WERI-Rb-1 (cell line): ENCODE measurements around the gene MECP2.

Source experiments
- DNase-seq: peaks from one replicate; pipeline ENCODE4 v3.0.0-alpha.2; 2020
- H3K27ac ChIP-seq: fragments of 250-450 bp; sonication (Bioruptor Pico); 2 replicates; pipeline ENCODE4 v1.5.1; 2020; ENCODE audit warnings: mild to moderate bottlenecking, moderate library complexity
- H3K27me3 ChIP-seq: fragments of 250-450 bp; sonication (Bioruptor Pico); 2 replicates; pipeline ENCODE4 v1.5.1; 2021; ENCODE audit warnings: mild to moderate bottlenecking, low read depth, moderate library complexity; ENCODE audit not compliant: insufficient read depth, severe bottlenecking
- H3K36me3 ChIP-seq: fragments of 250-450 bp; sonication (Bioruptor Pico); 2 replicates; pipeline ENCODE4 v1.5.1; 2020; ENCODE audit warnings: mild to moderate bottlenecking, moderate library complexity
- H3K4me3 ChIP-seq: 2 replicates; pipeline ENCODE4 v1.5.1; 2011; ENCODE audit warnings: low read depth, mild to moderate bottlenecking, control low read depth, low read length
- H3K9me3 ChIP-seq: fragments of 250-450 bp; sonication (Bioruptor Pico); 2 replicates; pipeline ENCODE4 v1.5.1; 2021; ENCODE audit warnings: mild to moderate bottlenecking, moderate library complexity; ENCODE audit not compliant: severe bottlenecking
- CTCF ChIP-seq: IDR thresholded peaks from 2 replicates; pipeline ENCODE4 v1.5.1; 2011; ENCODE audit warnings: low read depth, mild to moderate bottlenecking, control low read depth, inconsistent platforms, low read length

Gene MECP2

GRCh38 chrX:154058214-154058997 is 39.1 kb downstream of the MECP2 start:
- no peaks in the 10 kb centered on the region for H3K27me3 ChIP-seq
- no peak for DNase-seq
- H3K9me3 ChIP-seq = no peaks in the 10 kb centered on the region
- H3K36me3 ChIP-seq = peaks cover 37% of the 10 kb centered on the region
- no peak overlapping the region for H3K27ac ChIP-seq
- no peak overlapping the region for H3K4me3 ChIP-seq
- no peak for TF ChIP-seq CTCF

DNA sequence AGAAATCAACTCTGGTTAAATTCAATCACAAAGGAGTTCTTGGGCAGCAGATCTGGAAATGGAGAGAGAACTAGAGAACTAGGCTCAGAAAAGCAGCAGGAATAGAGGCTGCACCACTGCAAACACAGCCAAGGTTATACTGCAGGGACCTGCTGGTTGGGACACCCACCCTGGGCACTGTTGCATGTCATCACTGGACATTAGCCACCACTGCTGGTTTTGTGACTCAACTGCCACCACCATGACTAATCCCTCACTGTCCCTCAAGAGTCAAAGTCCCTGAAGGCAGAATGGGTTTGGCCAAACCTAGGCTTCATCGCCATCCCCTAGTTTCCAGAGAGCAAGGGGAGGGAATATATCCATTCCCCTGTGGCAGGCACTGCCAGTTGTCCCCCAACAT is 39.7 kb downstream of the MECP2 start:
- no peak for TF ChIP-seq CTCF
- Histone ChIP-seq H3K27me3 (no peaks in the 10 kb centered on the region), H3K4me3 (no peak overlapping the region), H3K9me3 (no peaks in the 10 kb centered on the region), H3K36me3 (peaks cover 41% of the 10 kb centered on the region), H3K27ac (no peak overlapping the region)
- DNase-seq = no peak

GRCh38 chrX:154056770-154057241 is 40.7 kb downstream of the MECP2 start:
- H3K9me3 ChIP-seq = no peaks in the 10 kb centered on the region
- no peak overlapping the region for H3K4me3 ChIP-seq
- TF ChIP-seq CTCF = no peak
- H3K27ac ChIP-seq = no peak overlapping the region
- peaks cover 42% of the 10 kb centered on the region for H3K36me3 ChIP-seq
- no peaks in the 10 kb centered on the region for H3K27me3 ChIP-seq
- no peak for DNase-seq

DNA sequence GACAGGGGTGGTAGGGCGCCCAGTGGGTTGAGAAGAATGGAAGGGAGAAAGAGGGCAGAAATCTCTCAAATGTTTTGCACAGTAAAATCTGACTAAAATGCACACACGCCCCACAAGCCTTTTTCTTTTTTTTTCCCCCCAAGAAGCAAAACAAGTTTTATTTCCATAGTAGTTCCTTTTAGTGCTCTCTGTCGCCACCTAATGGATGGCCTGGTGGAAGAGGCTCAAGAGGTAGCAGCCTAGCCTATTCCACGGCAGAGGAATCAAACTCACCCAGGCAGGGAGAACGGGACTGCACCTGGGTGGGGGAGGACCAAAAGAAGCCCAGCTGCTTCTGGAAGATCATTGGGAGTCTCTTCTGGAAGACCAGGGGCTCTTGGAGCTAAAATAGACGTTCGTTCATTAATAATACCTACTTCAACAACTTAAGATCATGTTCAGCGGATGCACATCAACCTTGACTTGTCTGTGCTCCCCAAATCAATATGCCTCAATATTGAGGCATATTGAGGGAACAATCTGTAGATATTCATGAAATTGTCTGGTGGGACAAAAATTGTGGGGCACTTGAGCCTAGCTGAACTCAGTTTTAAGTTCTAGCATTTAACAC is 46.2 kb downstream of the MECP2 start:
- TF ChIP-seq CTCF = peak; percentile 78
- no peaks in the 10 kb centered on the region for H3K9me3 ChIP-seq
- H3K27me3 ChIP-seq = no peaks in the 10 kb centered on the region
- no peak overlapping the region for H3K4me3 ChIP-seq
- H3K27ac ChIP-seq = no peak overlapping the region
- DNase-seq = peak; percentile 77
- H3K36me3 ChIP-seq = peaks cover 28% of the 10 kb centered on the region

DNA sequence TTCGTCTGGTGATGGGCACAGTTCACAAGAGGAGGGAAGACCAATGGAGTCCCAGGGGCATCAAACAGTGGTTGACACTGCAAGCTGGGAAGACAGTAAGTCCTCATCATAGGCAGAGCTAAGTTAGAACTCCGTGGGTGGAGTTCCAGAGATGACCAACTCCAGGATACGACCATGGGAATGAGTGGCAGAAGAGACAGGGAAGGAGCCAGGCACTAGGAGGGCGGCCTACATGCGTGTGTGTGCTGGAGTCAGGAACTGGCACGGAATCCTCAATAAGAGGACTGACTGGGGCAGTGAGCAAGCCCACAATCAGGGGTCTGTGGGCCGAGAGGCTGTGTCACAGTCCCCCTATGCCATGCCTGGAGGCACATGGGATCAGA is 47.4 kb downstream of the MECP2 start:
- DNase-seq = no peak
- TF ChIP-seq CTCF = no peak
- Histone ChIP-seq H3K36me3 (peaks cover 29% of the 10 kb centered on the region), H3K27me3 (no peaks in the 10 kb centered on the region), H3K4me3 (no peak overlapping the region), H3K9me3 (no peaks in the 10 kb centered on the region), H3K27ac (no peak overlapping the region)
